ENCODE measurements around the gene HAND1.

DNA sequence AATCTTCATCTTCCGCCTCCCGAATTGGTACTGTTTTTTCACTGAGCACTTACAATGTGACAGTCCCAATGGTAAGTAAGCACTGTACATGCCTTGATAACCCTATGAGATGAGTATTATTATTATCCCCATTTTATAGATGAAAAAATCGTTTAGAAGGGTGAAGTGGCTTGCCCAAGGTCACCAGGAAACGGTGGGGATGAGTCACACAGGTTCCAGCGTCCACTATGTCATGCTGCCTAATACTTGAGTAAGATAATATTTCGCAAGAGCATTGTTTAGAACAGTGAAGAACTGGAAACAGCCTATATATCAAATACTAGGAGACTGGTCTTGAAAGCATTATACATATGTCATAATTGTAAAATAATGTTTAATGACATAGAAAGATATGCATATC is 12.9 kb downstream of the HAND1 start:
- TF ChIP-seq, protein P1, sequence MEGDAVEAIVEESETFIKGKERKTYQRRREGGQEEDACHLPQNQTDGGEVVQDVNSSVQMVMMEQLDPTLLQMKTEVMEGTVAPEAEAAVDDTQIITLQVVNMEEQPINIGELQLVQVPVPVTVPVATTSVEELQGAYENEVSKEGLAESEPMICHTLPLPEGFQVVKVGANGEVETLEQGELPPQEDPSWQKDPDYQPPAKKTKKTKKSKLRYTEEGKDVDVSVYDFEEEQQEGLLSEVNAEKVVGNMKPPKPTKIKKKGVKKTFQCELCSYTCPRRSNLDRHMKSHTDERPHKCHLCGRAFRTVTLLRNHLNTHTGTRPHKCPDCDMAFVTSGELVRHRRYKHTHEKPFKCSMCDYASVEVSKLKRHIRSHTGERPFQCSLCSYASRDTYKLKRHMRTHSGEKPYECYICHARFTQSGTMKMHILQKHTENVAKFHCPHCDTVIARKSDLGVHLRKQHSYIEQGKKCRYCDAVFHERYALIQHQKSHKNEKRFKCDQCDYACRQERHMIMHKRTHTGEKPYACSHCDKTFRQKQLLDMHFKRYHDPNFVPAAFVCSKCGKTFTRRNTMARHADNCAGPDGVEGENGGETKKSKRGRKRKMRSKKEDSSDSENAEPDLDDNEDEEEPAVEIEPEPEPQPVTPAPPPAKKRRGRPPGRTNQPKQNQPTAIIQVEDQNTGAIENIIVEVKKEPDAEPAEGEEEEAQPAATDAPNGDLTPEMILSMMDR (IDR thresholded peaks at IDR 0.05) = no peak
- TF ChIP-seq POLR2AphosphoS5 (IDR thresholded peaks at IDR 0.05) (no peak), POLR2A (IDR thresholded peaks at IDR 0.05) (no peak)

All from prostate gland (tissue), 2 donors.